ENCODE results near the gene LARGE1.

Gene LARGE1

DNA sequence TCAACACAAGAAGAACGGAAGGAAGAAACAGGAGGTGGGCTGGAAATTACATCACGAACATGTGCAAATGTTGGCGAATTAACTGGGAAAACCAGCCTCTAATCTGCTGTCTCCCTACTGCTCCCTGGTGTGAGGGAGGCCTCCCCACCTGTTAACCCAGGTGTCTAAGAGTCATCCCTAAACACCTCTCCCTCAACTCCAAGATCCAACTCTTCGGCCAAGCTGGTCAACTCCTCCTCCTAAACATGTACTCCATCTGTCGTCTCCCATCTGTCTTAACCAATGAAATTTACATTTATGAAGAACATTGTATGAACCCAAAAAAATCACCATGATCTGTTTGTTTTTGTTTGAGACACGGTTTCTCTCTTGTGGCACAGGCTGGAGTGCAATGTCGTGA is 154.2 kb downstream of the LARGE1 start:
- TF ChIP-seq CTCF (IDR thresholded peaks at IDR 0.05; ENCODE audit: insufficient read depth, low read length, poor library complexity, severe bottlenecking) (no peak), EZH2phosphoT487 (conservative IDR thresholded peaks at IDR 0.05; ENCODE audit: low read length) (no peak)
- H3K79me2 ChIP-seq (ENCODE audit: insufficient read depth, low read length), result no peaks in the 10 kb centered on the region
- H3K27me3 ChIP-seq (ENCODE audit: low read length), result no peaks in the 10 kb centered on the region
- H2AFZ ChIP-seq (ENCODE audit: low read depth, low read length, severe bottlenecking), result no peak overlapping the region
- H3K4me2 ChIP-seq (ENCODE audit: low read depth, low read length, poor library complexity, severe bottlenecking), result no peak overlapping the region
- no peak overlapping the region for H3K27ac ChIP-seq (ENCODE audit: low read depth, low read length)
- no peaks in the 10 kb centered on the region for H3K36me3 ChIP-seq (ENCODE audit: low read length)
- H3K9me2 ChIP-seq (replicated peaks; ENCODE audit: insufficient read depth, low read length), result no peaks in the 10 kb centered on the region
- no peaks in the 10 kb centered on the region for H4K20me1 ChIP-seq (ENCODE audit: low read depth, low read length)
- no peaks in the 10 kb centered on the region for H3F3A ChIP-seq (ENCODE audit: insufficient read depth)
- H3K9ac ChIP-seq (ENCODE audit: low read length), result no peak overlapping the region
- H3K9me3 ChIP-seq (ENCODE audit: insufficient read depth, low read length), result no peaks in the 10 kb centered on the region
- H3K4me3 ChIP-seq (ENCODE audit: insufficient read depth, low read length, poor library complexity, severe bottlenecking), result no peak overlapping the region

DNA sequence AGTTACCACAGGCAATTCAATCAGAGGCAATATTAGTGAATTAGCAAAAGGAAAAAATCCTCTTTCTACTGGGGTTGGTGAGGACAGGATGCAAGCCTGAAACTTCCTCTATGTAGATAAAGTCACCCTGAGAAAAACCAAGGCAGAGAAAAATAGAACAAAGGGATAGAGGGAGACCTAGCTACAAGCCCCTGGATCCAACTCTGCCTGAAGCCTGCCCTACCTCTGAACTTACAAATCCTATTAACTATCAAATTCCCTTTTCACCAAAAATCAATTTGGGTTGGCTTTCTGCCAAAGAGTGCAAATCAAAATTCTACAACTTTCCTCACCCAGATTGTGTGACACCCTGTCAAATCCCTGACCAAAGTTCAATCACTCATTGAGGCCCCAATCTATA is 161.3 kb downstream of the LARGE1 start:
- Histone ChIP-seq H3K27ac (ENCODE audit: low read depth, low read length) (no peak overlapping the region), H3K27me3 (ENCODE audit: low read length) (no peaks in the 10 kb centered on the region), H3F3A (ENCODE audit: insufficient read depth) (no peaks in the 10 kb centered on the region), H4K20me1 (ENCODE audit: low read depth, low read length) (no peaks in the 10 kb centered on the region), H3K9me2 (replicated peaks; ENCODE audit: insufficient read depth, low read length) (no peaks in the 10 kb centered on the region), H3K9me3 (ENCODE audit: insufficient read depth, low read length) (no peaks in the 10 kb centered on the region), H3K9ac (ENCODE audit: low read length) (no peak overlapping the region), H3K4me3 (ENCODE audit: insufficient read depth, low read length, poor library complexity, severe bottlenecking) (no peak overlapping the region), H3K4me2 (ENCODE audit: low read depth, low read length, poor library complexity, severe bottlenecking) (no peak overlapping the region), H2AFZ (ENCODE audit: low read depth, low read length, severe bottlenecking) (no peak overlapping the region), H3K79me2 (ENCODE audit: insufficient read depth, low read length) (no peaks in the 10 kb centered on the region), H3K36me3 (ENCODE audit: low read length) (no peaks in the 10 kb centered on the region)
- no peak for TF ChIP-seq CTCF (IDR thresholded peaks at IDR 0.05; ENCODE audit: insufficient read depth, low read length, poor library complexity, severe bottlenecking)
- no peak for TF ChIP-seq EZH2phosphoT487 (conservative IDR thresholded peaks at IDR 0.05; ENCODE audit: low read length)

DNA sequence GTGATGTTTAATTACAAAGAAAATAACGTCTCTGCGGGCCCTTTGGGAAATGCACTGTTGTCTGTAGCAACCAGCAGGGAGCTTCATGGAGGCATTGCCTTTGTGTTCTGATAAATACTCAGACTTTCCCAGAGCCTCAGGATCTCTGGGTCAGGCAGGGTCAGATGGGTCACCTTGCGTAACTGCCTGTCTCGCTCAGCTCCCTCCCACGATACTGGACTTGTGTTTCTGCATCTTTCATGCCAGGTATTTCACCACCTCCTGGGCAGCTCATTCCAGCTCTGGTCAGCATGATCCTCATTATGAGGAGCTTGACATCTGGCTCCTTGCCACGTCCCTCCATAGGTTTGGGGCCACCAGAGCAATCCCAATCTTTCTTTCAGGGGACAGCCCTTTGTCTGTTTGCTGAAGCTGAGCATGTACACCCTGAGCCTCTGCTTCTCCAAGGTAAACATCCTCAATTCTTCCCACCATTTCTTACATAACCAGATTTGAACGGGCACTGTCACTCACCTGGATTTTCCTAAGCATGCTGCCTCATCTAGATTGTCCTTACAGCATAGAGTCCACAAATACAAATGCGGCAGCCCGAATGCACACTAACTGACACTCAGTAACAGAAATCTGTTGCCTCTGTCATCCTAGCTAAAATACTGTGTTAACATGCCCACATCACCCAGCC is 162.3 kb downstream of the LARGE1 start:
- TF ChIP-seq CTCF (IDR thresholded peaks at IDR 0.05; ENCODE audit: insufficient read depth, low read length, poor library complexity, severe bottlenecking) (no peak), EZH2phosphoT487 (conservative IDR thresholded peaks at IDR 0.05; ENCODE audit: low read length) (no peak)
- Histone ChIP-seq H3K79me2 (ENCODE audit: insufficient read depth, low read length) (no peaks in the 10 kb centered on the region), H3K4me3 (ENCODE audit: insufficient read depth, low read length, poor library complexity, severe bottlenecking) (no peak overlapping the region), H3K9me2 (replicated peaks; ENCODE audit: insufficient read depth, low read length) (no peaks in the 10 kb centered on the region), H3K27me3 (ENCODE audit: low read length) (no peaks in the 10 kb centered on the region), H3K27ac (ENCODE audit: low read depth, low read length) (no peak overlapping the region), H2AFZ (ENCODE audit: low read depth, low read length, severe bottlenecking) (no peak overlapping the region), H3K36me3 (ENCODE audit: low read length) (no peaks in the 10 kb centered on the region), H3K4me2 (ENCODE audit: low read depth, low read length, poor library complexity, severe bottlenecking) (no peak overlapping the region), H4K20me1 (ENCODE audit: low read depth, low read length) (no peaks in the 10 kb centered on the region), H3F3A (ENCODE audit: insufficient read depth) (no peaks in the 10 kb centered on the region), H3K9ac (ENCODE audit: low read length) (no peak overlapping the region), H3K9me3 (ENCODE audit: insufficient read depth, low read length) (no peaks in the 10 kb centered on the region)

Measured in SU-DHL-6 (cell line).